Measurements from ENCODE around the gene STK16. TPM values are rescaled to one million over a fixed set of nuclear protein-coding genes. Genes with fewer than 3 reads are reported as not detected.
A peak's percentile ranks its signal among the peaks of the same experiment; 100 is the strongest.

STK16 gene
- total and polyA plus RNA-seq, 2 of the 13 experiments (the other 11 are each of a cell fraction or from before 2014, with no cell fraction given) = 28.0 to 50.9 TPM

- TF ChIP-seq E2F2 (CRISPR knock-in tag; IDR thresholded peaks at IDR 0.05; ENCODE audit: borderline replicate concordance) = 0 out of 2 replicates have a peak, but pooled peaks have one; percentile 70
- TF ChIP-seq MIXL1 (CRISPR knock-in tag; IDR thresholded peaks at IDR 0.05) = no peak
- TF ChIP-seq ZNF704 (CRISPR knock-in tag; IDR thresholded peaks at IDR 0.05; ENCODE audit: borderline replicate concordance) = peak; percentile 92; the same call in 1 of the 2 replicates
- no peak for TF ChIP-seq ZFP62 (CRISPR knock-in tag; IDR thresholded peaks at IDR 0.05)
- no peak for TF ChIP-seq TRIM24 (CRISPR knock-in tag; IDR thresholded peaks at IDR 0.05)
- TF ChIP-seq CREB3 (CRISPR knock-in tag; IDR thresholded peaks at IDR 0.05) = no peak
- 0 out of 2 replicates have a peak, but pooled peaks have one; percentile 28 for TF ChIP-seq ZNF205 (CRISPR knock-in tag; IDR thresholded peaks at IDR 0.05)
- TF ChIP-seq SP5 (CRISPR knock-in tag; IDR thresholded peaks at IDR 0.05; ENCODE audit: borderline replicate concordance, low read depth) = peak; percentile 88
- TF ChIP-seq ZFP37 (CRISPR knock-in tag; IDR thresholded peaks at IDR 0.05; ENCODE audit: borderline replicate concordance) = peak; percentile 69; the same call in 1 of the 2 replicates
- peak; percentile 70 for TF ChIP-seq RFX5 (IDR thresholded peaks at IDR 0.05; ENCODE audit: low read depth, low read length)
- TF ChIP-seq THAP7 (CRISPR knock-in tag; IDR thresholded peaks at IDR 0.05) = peak; percentile 87; the same call in 1 of the 2 replicates
- TF ChIP-seq ZSCAN30 (CRISPR knock-in tag; IDR thresholded peaks at IDR 0.05) = peak; percentile 71; the same call in 1 of the 2 replicates
- no peak for TF ChIP-seq ATM (IDR thresholded peaks at IDR 0.05; ENCODE audit: borderline replicate concordance)
- TF ChIP-seq ZNF235 (CRISPR knock-in tag; IDR thresholded peaks at IDR 0.05; ENCODE audit: borderline replicate concordance) = peak; percentile 87; the same call in 1 of the 2 replicates
- no peak for TF ChIP-seq SMAD1 (CRISPR knock-in tag; IDR thresholded peaks at IDR 0.05; ENCODE audit: borderline replicate concordance, low read depth)
- peak; percentile 11; the same call in 1 of the 2 replicates for TF ChIP-seq HOMEZ (CRISPR knock-in tag; IDR thresholded peaks at IDR 0.05; ENCODE audit: low read depth)
- no peak for TF ChIP-seq ZNF737 (CRISPR knock-in tag; IDR thresholded peaks at IDR 0.05; ENCODE audit: borderline replicate concordance)
- TF ChIP-seq SMAD3 (CRISPR knock-in tag; IDR thresholded peaks at IDR 0.05) = peak; percentile 44; the same call in 1 of the 2 replicates
- TF ChIP-seq ZNF44 (CRISPR knock-in tag; IDR thresholded peaks at IDR 0.05) = peak; percentile 68
- TF ChIP-seq ZNF430 (CRISPR knock-in tag; IDR thresholded peaks at IDR 0.05) = 0 out of 2 replicates have a peak, but pooled peaks have one; percentile 29
- TF ChIP-seq ZNF414 (CRISPR knock-in tag; IDR thresholded peaks at IDR 0.05) = peak; percentile 79
- peak; percentile 72; the same call in 1 of the 2 replicates for TF ChIP-seq ETS1 (CRISPR knock-in tag; IDR thresholded peaks at IDR 0.05)
These were observed 38.7 kb upstream of the STK16 start, which contains the start of gene ZFAND2B (continued) for GRCh38 chr2:219206328-219207133.
